ENCODE results near the gene C3orf22.
"Not testable (repeated sequence)": the region's sequence is repeated elsewhere in the genome, so short reads cannot be mapped to it uniquely, and the experiment has no call there.

C3orf22 gene

GRCh38 chr3:126542340-126543241 is 16.1 kb downstream of the C3orf22 start:
- peak; percentile 13 for DNase-seq

GRCh38 chr3:126541628-126542339 is 16.9 kb downstream of the C3orf22 start:
- peak; percentile 7 for DNase-seq

- peak; percentile 3 for DNase-seq
These were observed 17.6 kb downstream of the C3orf22 start for GRCh38 chr3:126540951-126541627.

- DNase-seq: no peak
These were observed 18.3 kb downstream of the C3orf22 start for GRCh38 chr3:126540342-126540849.

- no peak for DNase-seq
These were observed 19.0 kb downstream of the C3orf22 start for GRCh38 chr3:126539558-126540250.

GRCh38 chr3:126538966-126539365 is 19.8 kb downstream of the C3orf22 start:
- DNase-seq: no peak

GRCh38 chr3:126538316-126538715 is 20.4 kb downstream of the C3orf22 start:
- no peak for DNase-seq

- no peak for DNase-seq
These were observed 20.9 kb downstream of the C3orf22 start for GRCh38 chr3:126537730-126538281.

- no peak for DNase-seq
These were observed 21.5 kb downstream of the C3orf22 start for GRCh38 chr3:126537116-126537729.

GRCh38 chr3:126536126-126536525 is 22.6 kb downstream of the C3orf22 start:
- DNase-seq: no peak

GRCh38 chr3:126535636-126536035 is 23.1 kb downstream of the C3orf22 start:
- no peak for DNase-seq

GRCh38 chr3:126534716-126535115 is 24.0 kb downstream of the C3orf22 start:
- not testable (repeated sequence) for DNase-seq

- no peak for DNase-seq
These were observed 25.2 kb downstream of the C3orf22 start for GRCh38 chr3:126533506-126533905.

GRCh38 chr3:126531051-126531330 is 27.7 kb downstream of the C3orf22 start:
- DNase-seq: no peak

GRCh38 chr3:126530171-126531050 is 28.3 kb downstream of the C3orf22 start:
- no peak for DNase-seq

- DNase-seq: no peak
These were observed 29.1 kb downstream of the C3orf22 start for GRCh38 chr3:126529585-126530170.

- DNase-seq: no peak
These were observed 29.8 kb downstream of the C3orf22 start for GRCh38 chr3:126528800-126529541.

- no peak for DNase-seq
These were observed 30.3 kb downstream of the C3orf22 start for GRCh38 chr3:126528419-126528799.

- no peak for DNase-seq
These were observed 31.1 kb downstream of the C3orf22 start for GRCh38 chr3:126527455-126528211.
